Lower leg skin (tissue), 4 donors: ENCODE measurements around the gene RGS10. TPM values are rescaled to one million over a fixed set of nuclear protein-coding genes. Genes with fewer than 3 reads are reported as not detected.

Experiments used
- DNase-seq, 2 donors: peaks; one replicate each; pipeline ENCODE4 v3.0.0-alpha.2; 2019; ENCODE audit warnings: low spot score in 2 of 2
- H3K4me3 ChIP-seq: fragments of 200-600 bp; sonication (generic); 2 replicates; pipeline ENCODE4 v1.5.1; 2017; ENCODE audit warnings: mild to moderate bottlenecking, low read depth; ENCODE audit not compliant: poor library complexity, severe bottlenecking
- CTCF ChIP-seq, 3 donors: fragments of 450-650 bp; IDR thresholded peaks; one replicate each; pipeline ENCODE4 v1.5.1; 2016; ENCODE audit warnings: antibody characterized with exemption in 3 of 3, mild to moderate bottlenecking in 3 of 3, moderate library complexity in 2 of 3
- POLR2A ChIP-seq, 2 donors: fragments of 450-650 bp; IDR thresholded peaks; one replicate each; pipeline ENCODE4 v1.6.1; 2016 to 2017; ENCODE audit warnings: antibody characterized with exemption in 2 of 2, mild to moderate bottlenecking in 1 of 2, moderate library complexity in 1 of 2
- WGBS, 2 donors: methylation state at CpG; one replicate each; pipeline ENCODE4 v1.1.5; 2018; 5-methylcytosine and 5-hydroxymethylcytosine counted together
- intact Hi-C: fragments of 100-400 bp; cut with DNase I; formaldehyde crosslinking; loops from one replicate; pipeline ENCODE4 v1.15.0; 2023; ENCODE audit warnings: low total_unique reads
- total RNA-seq, 4 donors: library from RNA; depleted of rRNA; stranded (reverse); fragments of >200 nt; gene quantifications; one replicate each; pipeline ENCODE4 v1.1.0, GENCODE V29; 2016

Gene RGS10
- total RNA-seq, 4 donors from 2014 or later = 14.8 to 40.1 (median 21.3) TPM

DNA sequence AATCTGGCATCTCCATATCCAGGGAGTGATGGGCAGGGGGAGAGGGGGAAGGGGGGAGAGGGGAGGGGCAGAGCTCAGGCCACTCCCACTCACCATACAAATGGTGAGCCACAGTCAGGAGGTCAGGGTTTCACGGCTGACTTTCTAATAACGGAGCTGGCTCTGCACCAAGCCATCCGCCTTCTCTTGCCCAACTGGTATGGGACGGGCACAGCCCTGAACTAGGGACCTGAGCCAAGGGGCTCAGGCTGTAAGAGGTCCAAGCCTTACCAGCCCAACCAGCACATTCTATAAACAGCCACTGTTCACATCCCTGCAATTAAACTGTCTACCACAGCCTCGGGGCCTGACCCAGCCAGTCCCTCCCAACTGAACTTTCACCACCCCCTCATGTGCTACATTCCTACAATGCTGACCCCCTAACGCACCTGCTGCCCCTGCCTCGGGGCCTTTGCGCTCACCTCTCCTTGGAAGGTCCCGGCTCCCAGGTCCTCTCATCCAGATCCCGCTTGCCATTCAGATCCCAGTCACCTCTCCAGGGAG, 32.5 kb downstream of the RGS10 start:
- WGBS, 2 donors = 46 to 47% methylated on average over 10 of the region's 10 CpGs
- DNase-seq = peak in 1 of 2 donors; percentile 49
- intact Hi-C loops = no loop called here
- H3K4me3 ChIP-seq = no peak overlapping the region
- TF ChIP-seq CTCF (IDR thresholded peaks at IDR 0.05) = no peak
- TF ChIP-seq POLR2A (IDR thresholded peaks at IDR 0.05) = no peak

DNA sequence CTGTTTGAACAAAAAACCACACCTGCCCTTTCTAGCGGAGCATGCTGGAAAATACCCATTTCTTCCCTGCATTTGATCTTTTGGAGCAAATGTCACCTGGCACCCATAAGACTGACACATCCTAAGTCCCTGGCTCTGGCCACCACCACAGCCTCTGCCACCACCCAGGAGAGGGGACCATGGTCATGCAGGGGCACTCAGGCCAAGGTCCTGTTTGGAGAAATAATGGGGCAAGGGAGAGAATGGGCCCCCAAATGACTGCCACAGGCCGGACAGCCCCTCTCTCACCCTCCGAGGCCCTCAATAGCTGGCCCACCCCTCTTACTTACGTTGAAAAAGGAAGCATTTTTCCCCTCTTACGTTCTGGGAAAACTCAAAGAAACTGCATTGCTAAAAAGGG, 35.4 kb downstream of the RGS10 start:
- TF ChIP-seq CTCF (IDR thresholded peaks at IDR 0.05) = no peak
- DNase-seq = no peak
- intact Hi-C loops = no loop called here
- 84 to 94% methylated on average over 5 of the region's 5 CpGs for WGBS, 2 donors
- no peak overlapping the region for H3K4me3 ChIP-seq

GRCh38 chr10:119505588-119506315, 36.8 kb downstream of the RGS10 start:
- WGBS, 2 donors = 69 to 73% methylated on average over 21 of the region's 21 CpGs
- no peak for DNase-seq
- H3K4me3 ChIP-seq = no peak overlapping the region
- intact Hi-C loops = no loop called here
- TF ChIP-seq CTCF (IDR thresholded peaks at IDR 0.05) = no peak
- no peak for TF ChIP-seq POLR2A (IDR thresholded peaks at IDR 0.05)

DNA sequence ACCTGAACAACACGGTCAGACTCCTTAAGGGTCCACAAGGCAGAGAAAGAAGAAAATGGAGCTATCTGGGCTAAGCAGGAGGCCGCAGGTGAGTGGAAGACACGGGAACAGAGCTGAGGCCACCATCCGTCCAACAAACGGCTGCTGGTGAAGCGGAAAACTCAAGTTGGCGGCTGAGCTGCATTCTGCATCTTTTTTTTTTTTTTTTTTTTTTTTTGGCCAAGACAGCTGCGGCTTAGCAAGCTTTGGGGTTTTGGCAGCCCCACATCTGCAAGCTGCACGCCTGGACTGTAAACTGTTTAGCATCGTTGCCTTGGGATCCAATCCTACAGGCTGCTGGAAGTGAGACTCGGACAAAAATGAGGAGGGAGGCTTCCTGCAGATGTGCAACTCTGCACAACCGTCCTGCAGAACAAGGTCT, 37.4 kb downstream of the RGS10 start:
- H3K4me3 ChIP-seq = no peak overlapping the region
- intact Hi-C loops = no loop called here
- DNase-seq = no peak
- TF ChIP-seq POLR2A (IDR thresholded peaks at IDR 0.05) (no peak), CTCF (IDR thresholded peaks at IDR 0.05) (no peak)
- WGBS, 2 donors = 45 to 54% methylated on average over 12 of the region's 12 CpGs

DNA sequence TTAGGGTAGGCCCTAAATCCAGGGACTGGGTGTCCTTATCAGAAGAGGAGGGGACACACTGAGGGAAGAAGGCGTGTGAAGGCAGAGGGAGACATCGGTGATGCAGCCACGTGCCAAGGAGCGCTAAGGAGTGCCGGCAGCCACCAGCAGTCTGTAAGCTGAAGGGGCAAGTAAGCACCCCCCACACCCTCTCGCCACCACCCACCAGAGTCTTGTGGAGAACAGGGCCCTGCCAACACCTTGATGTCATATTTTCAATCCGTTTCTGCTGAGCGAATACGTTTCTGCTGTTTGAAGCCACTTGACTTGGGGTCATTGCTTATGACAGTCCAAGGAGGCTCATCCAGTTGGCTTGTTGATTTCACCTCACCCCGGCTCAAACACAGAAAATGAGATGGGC, 37.9 kb downstream of the RGS10 start:
- intact Hi-C loops = no loop called here
- WGBS, 2 donors = 80 to 83% methylated on average over 10 of the region's 10 CpGs
- H3K4me3 ChIP-seq = no peak overlapping the region
- no peak for TF ChIP-seq CTCF (IDR thresholded peaks at IDR 0.05)
- no peak for TF ChIP-seq POLR2A (IDR thresholded peaks at IDR 0.05)
- no peak for DNase-seq

GRCh38 chr10:119503821-119504220, 38.7 kb downstream of the RGS10 start:
- intact Hi-C loops = no loop called here
- 81 to 88% methylated on average over 5 of the region's 5 CpGs for WGBS, 2 donors
- no peak for DNase-seq
- H3K4me3 ChIP-seq = no peak overlapping the region
- TF ChIP-seq CTCF (IDR thresholded peaks at IDR 0.05) (no peak), POLR2A (IDR thresholded peaks at IDR 0.05) (no peak)
